ENCODE measurements around the gene VDAC2.

Gene VDAC2

GRCh38 chr10:75254739-75255138 is 44.1 kb downstream of the VDAC2 start:
- no peak for DNase-seq

GRCh38 chr10:75260990-75261389 is 50.4 kb downstream of the VDAC2 start:
- DNase-seq = no peak

GRCh38 chr10:75261813-75262705 is 51.5 kb downstream of the VDAC2 start:
- DNase-seq = peak in 1 of 2 experiments; percentile 10

DNA sequence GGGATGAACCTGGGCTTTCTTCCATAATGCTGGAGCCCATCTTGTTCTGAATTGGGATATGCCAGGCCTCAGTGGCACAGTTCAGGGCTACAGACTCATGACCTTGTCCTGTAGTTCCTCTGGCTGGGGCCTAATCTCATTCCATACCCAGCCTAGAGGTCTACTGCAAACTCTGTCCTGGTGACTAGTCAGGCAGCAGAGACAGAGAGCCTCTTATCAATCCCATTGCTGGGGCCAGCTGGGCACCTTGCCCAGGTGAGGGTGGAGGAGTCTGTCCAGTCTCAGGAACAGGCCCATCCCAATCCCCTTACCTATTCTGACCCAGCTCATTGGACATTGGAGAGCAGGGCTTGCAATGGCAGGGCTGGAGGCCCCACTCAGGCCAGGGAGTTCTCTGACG is 53.2 kb downstream of the VDAC2 start:
- DNase-seq = no peak

DNA sequence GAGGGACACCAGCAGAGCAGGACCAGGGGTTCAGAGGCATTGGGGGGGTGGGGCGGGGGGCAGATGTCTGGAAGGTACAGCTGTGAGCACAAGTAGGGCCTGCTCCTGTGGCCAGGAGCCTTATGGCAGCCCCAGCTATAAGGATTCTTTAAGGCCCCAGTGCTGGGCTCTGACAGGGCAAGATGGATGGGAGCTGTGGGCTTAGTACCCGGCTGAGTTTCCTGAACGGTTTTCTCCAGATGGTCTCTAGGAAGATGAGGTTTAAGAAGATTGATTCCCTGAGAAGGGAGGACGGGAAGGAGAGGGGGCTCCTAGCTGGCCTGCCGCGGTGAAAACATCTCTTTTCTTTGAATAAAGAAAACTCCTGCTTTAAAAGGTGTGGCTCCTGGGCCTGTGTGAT is 55.3 kb downstream of the VDAC2 start:
- DNase-seq = no peak

- DNase-seq = no peak
Observed at GRCh38 chr10:75266945-75267344, 56.3 kb downstream of the VDAC2 start.

DNA sequence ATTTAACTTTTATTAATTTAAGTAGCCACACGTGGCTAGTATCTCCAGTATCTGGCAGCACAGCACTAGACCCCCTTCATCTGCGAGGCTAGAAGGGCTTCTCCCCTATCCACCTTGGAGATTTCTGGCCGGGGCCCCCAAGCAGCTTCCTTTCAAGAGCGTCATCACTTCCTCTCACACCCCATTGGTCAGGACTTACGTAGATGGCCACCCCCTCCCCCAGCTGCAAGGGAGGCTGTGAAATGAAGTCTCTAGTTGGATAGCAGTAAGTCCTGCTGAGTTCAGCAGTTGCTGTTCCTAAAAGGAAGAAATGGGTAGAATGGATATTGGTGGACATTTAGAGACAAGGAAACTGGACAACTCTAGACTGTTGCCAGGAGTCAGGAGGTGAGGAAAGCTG is 59.0 kb downstream of the VDAC2 start:
- no peak for DNase-seq

- no peak for DNase-seq
Observed at GRCh38 chr10:75272094-75272493, 61.5 kb downstream of the VDAC2 start.

GRCh38 chr10:75272896-75273295 is 62.3 kb downstream of the VDAC2 start:
- DNase-seq = no peak

DNA sequence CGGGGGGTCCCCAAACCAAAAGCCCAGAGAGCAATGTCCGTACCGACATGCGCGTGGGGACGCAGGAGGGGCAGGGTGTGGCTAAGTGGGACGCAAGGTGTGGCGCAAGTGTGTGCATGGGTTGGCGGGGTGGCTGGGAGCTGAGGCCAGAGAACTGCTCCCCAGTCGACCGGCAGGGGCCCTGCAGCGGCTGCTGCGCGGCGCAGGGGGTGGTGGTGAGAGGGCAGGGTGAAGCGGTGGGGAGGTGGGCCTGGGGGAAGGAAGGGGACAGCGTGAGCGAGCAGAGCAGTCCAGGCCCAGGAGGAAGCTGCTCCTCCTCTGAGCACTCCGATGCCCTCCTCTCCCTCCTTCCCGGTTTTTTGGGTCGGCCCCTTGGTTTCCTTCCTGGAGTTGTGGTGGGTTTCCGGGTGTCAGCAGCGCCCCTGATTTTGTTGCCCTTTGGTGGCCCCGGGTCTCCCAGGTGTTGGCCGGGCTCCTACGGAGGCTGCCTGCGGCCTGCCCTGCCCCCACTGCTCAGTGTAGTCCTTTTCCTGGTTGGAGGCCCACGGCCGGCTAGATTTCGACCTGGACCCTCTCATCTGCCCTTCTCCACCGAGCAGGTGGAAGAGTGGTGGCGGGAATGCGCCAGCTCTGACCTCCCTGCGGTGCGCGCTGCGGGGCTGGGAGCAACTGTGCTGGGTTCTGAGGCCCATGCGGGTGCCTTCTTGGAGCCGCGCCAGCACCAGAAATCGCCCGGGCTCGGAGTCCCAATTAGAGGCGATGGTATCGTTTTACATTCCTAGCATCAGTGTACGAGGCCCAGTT is 65.7 kb downstream of the VDAC2 start:
- DNase-seq = no peak

DNA sequence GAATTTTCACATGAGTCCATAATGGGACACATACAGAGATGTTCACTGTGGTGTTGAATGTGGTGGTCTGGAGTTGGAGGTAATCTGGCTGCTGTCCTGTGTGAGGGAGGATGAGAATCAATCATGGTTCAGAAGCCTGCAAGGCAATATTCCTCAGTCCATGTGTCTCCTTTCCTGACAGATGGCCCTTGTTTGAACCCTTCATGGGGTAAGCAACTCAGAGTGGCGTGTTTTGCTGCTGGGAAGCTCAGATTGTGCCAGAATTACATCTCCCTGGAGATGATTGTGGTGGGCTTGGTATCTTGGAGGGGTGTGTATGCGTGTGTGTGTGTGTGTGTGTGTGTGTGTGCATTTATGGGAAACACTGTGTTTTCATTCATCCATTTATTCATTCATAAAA is 69.6 kb downstream of the VDAC2 start:
- no peak for DNase-seq
